HEK293 (cell line): ENCODE measurements around the gene BMP6.

Experiments
- CTCF ChIA-PET: fragments of 350-600 bp; formaldehyde crosslinking; extraction: SDS; loops from one replicate; lab custom pipeline; 2021; ENCODE audit warnings: antibody characterized with exemption; lab: Yijun Ruan, JAX
- POLR2A ChIA-PET: fragments of 300-600 bp; formaldehyde crosslinking; extraction: SDS; loops from one replicate; lab custom pipeline; 2020; ENCODE audit warnings: antibody characterized with exemption, inconsistent platforms; lab: Yijun Ruan, JAX
- H3K27ac ChIP-seq: fragments of 200-500 bp; sonication (Bioruptor generic); 2 replicates; pipeline ENCODE4 v1.5.1; 2014; ENCODE audit warnings: low read depth, low read length, control low read depth, inconsistent platforms; ENCODE audit errors: extremely low read depth
- H3K36me3 ChIP-seq, 2 experiments: fragments of 200-500 bp in 1 of 2; sonication (Bioruptor generic) in 1 of 2; 1 replicate in 1 of 2; 2 replicates in 1 of 2; pipeline ENCODE4 v1.5.1; 2014 to 2017; ENCODE audit warnings: inconsistent platforms in 2 of 2, low read length in 2 of 2; ENCODE audit not compliant: control insufficient read depth in 2 of 2, insufficient read depth in 1 of 2
- H3K4me1 ChIP-seq: fragments of 200-500 bp; sonication (Bioruptor generic); 2 replicates; pipeline ENCODE4 v1.5.1; 2014; ENCODE audit warnings: mild to moderate bottlenecking, low read length, inconsistent platforms; ENCODE audit not compliant: control insufficient read depth, insufficient read depth
- H3K4me3 ChIP-seq: 2 replicates; pipeline ENCODE4 v1.5.1; 2011; ENCODE audit warnings: low read depth, mild to moderate bottlenecking, control low read depth, low read length, moderate library complexity
- H3K9me3 ChIP-seq: fragments of 200-500 bp; sonication (Bioruptor generic); 2 replicates; pipeline ENCODE4 v1.5.1; 2014; ENCODE audit warnings: low read depth, low read length, inconsistent platforms; ENCODE audit not compliant: control insufficient read depth, insufficient read depth
- GLI4 ChIP-seq: fragments of 450-650 bp; formaldehyde crosslinking; IDR thresholded peaks from 2 replicates; pipeline ENCODE4 v1.5.1; 2016; ENCODE audit warnings: missing biosample characterization, missing genetic modification characterization
- SCRT2 ChIP-seq: fragments of 450-650 bp; formaldehyde crosslinking; IDR thresholded peaks from 2 replicates; pipeline ENCODE4 v1.5.1; 2016; ENCODE audit warnings: missing biosample characterization, missing genetic modification characterization
- ZBTB11 ChIP-seq: fragments of 450-650 bp; formaldehyde crosslinking; conservative IDR thresholded peaks from 2 replicates; pipeline ENCODE4 v1.5.1; 2016; ENCODE audit warnings: low read depth, missing biosample characterization, missing genetic modification characterization
- ZNF112 ChIP-seq: fragments of 450-650 bp; formaldehyde crosslinking; IDR thresholded peaks from 2 replicates; pipeline ENCODE4 v1.5.0; 2017; ENCODE audit warnings: missing biosample characterization, missing genetic modification characterization
- ZNF132 ChIP-seq: fragments of 450-650 bp; formaldehyde crosslinking; IDR thresholded peaks from 2 replicates; pipeline ENCODE4 v1.5.1; 2017; ENCODE audit warnings: missing biosample characterization, missing genetic modification characterization, borderline replicate concordance
- ZNF138 ChIP-seq: fragments of 450-650 bp; formaldehyde crosslinking; IDR thresholded peaks from 2 replicates; pipeline ENCODE4 v1.5.1; 2016; ENCODE audit warnings: missing biosample characterization, missing genetic modification characterization, borderline replicate concordance
- ZNF169 ChIP-seq: fragments of 450-650 bp; formaldehyde crosslinking; IDR thresholded peaks from 2 replicates; pipeline ENCODE4 v1.5.1; 2016; ENCODE audit warnings: missing biosample characterization, missing genetic modification characterization
- ZNF174 ChIP-seq: fragments of 450-650 bp; formaldehyde crosslinking; IDR thresholded peaks from 2 replicates; pipeline ENCODE4 v1.5.0; 2017; ENCODE audit warnings: missing biosample characterization, mild to moderate bottlenecking, missing genetic modification characterization
- ZNF23 ChIP-seq: fragments of 450-650 bp; formaldehyde crosslinking; IDR thresholded peaks from 2 replicates; pipeline ENCODE4 v1.5.1; 2016; ENCODE audit warnings: missing biosample characterization, missing genetic modification characterization, borderline replicate concordance
- ZNF518A ChIP-seq: fragments of 450-650 bp; formaldehyde crosslinking; conservative IDR thresholded peaks from 2 replicates; pipeline ENCODE4 v1.5.1; 2016; ENCODE audit warnings: low read depth, missing biosample characterization, missing genetic modification characterization
- ZNF621 ChIP-seq: fragments of 450-650 bp; formaldehyde crosslinking; IDR thresholded peaks from 2 replicates; pipeline ENCODE4 v1.5.1; 2017; ENCODE audit warnings: missing biosample characterization, missing genetic modification characterization
- ZNF624 ChIP-seq: fragments of 450-650 bp; formaldehyde crosslinking; IDR thresholded peaks from 2 replicates; pipeline ENCODE4 v1.5.1; 2017; ENCODE audit warnings: missing biosample characterization, missing genetic modification characterization

The BMP6 gene

GRCh38 chr6:7887278-7887991 is 161.5 kb downstream of the BMP6 start:
- no peaks in the 10 kb centered on the region for H3K9me3 ChIP-seq
- POLR2A ChIA-PET, result interaction anchor here (1.0 kb wide), 1 partner anchor 160 kb away, joined by 3 read pairs; no protein-coding TSS in a partner anchor
- H3K27ac ChIP-seq, result no peak overlapping the region
- CTCF ChIA-PET, result interaction anchor here (2.6 kb wide), 1 partner anchor 172 kb away, joined by 8 read pairs; no protein-coding TSS in a partner anchor
- H3K36me3 ChIP-seq, result peaks cover 63 to 100% of the 10 kb centered on the region in 2 experiments
- no peak overlapping the region for H3K4me3 ChIP-seq
- H3K4me1 ChIP-seq, result no peaks in the 10 kb centered on the region
- TF ChIP-seq ZNF132 (tag by site-specific recombination), result no peak
- no peak for TF ChIP-seq ZNF138 (tag by site-specific recombination)
- TF ChIP-seq ZNF518A (tag by site-specific recombination), result no peak
- no peak for TF ChIP-seq ZBTB11
- TF ChIP-seq GLI4, result no peak

GRCh38 chr6:7888587-7889357 is 162.9 kb downstream of the BMP6 start:
- H3K9me3 ChIP-seq, result no peaks in the 10 kb centered on the region
- no peaks in the 10 kb centered on the region for H3K4me1 ChIP-seq
- no peak overlapping the region for H3K4me3 ChIP-seq
- ChIA-PET CTCF (interaction anchor here (0.7 to 2.6 kb wide), 4 partner anchors 117 to 219 kb away, joined by 3 to 10 read pairs (median 6); no protein-coding TSS in a partner anchor), POLR2A (no interaction called here)
- H3K36me3 ChIP-seq, result peaks cover 64 to 100% of the 10 kb centered on the region in 2 experiments
- no peak overlapping the region for H3K27ac ChIP-seq
- TF ChIP-seq SCRT2 (no peak), ZNF112 (tag by site-specific recombination) (no peak), ZNF132 (tag by site-specific recombination) (no peak), ZNF174 (tag by site-specific recombination) (no peak), ZNF624 (tag by site-specific recombination) (no peak), ZNF621 (tag by site-specific recombination) (no peak), ZNF169 (no peak), ZNF23 (tag by site-specific recombination) (no peak)
